ENCODE data around the gene JPH3.
"Not testable (repeated sequence)": the region's sequence is repeated elsewhere in the genome, so short reads cannot be mapped to it uniquely, and the experiment has no call there.

Gene JPH3

GRCh38 chr16:87575027-87575804 is 27.1 kb upstream of the JPH3 start:
- DNase-seq = no peak

DNA sequence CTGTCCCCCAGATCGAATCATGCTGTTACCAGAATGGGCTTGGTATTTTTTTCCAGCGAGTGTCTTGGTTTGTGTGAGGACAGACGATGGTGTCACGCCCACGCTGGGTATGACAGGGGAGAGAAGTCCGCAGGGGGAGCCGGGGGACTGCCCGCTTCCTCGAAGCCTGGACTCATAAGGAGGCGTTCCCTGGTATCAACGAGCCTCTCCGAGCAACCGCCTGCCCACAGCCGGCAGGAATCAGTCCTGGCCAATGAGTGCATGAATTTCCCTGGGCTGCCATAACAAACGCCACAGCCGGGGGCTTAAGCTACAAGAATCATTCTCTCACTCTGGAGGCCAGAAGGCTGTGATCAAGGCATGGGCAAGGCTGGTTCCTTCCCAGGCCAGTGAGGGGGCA is 26.1 kb upstream of the JPH3 start:
- no peak for DNase-seq

DNA sequence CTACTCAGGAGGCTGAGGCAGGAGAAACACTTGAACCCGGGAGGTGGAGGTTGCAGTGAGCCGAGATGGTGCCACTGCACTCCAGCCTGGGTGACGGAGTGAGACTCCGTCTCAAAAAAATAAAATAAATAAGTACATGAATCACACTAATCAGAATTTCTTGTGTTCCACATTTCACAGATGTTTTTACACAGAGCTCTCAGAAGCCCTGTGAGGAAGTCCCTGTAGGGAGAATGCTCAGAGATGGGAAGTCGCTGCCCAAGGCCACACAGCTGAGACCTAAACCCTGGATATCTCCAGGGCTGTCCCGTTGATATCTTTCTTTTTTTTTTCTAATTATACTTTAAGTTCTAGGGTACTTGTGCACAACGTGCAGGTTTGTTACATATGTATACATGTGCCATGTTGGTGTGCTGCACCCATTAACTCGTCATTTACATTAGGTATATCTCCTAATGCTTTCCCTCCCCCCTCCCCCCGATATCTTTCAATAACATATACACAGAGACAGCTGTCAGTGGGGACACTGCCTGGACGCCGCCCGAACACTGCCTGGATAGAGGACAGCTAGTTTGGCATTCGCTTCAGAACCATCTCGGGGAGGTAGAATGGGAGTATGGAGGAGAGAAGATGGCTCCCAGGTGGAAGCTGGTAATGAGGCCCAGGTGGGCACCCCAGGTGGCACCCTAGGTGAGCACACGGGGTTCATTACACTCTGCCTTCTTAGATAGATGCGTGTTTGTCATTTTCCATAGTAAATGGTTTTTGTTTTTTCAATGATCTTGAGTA is 24.0 kb upstream of the JPH3 start:
- not testable (repeated sequence) for DNase-seq

GRCh38 chr16:87579691-87580090 is 22.6 kb upstream of the JPH3 start:
- no peak for DNase-seq

GRCh38 chr16:87580855-87581261 is 21.4 kb upstream of the JPH3 start:
- DNase-seq = no peak

DNA sequence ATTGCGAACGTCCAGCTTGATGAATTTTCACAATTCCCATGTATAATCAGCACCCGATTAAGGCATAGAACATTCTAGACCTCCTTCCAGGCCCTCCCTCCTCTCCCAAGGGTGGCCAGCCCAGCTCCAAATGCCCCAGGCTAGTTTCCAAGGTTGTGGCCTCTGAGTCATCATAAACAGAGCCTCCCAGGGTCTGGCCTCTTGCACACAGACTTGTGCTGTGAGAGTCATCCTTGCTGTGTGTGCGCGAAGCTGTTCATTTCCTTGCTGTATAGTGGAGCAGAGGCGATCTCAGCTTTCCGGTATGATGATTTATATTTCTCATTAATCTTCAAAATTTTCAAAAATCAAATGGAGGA is 20.5 kb upstream of the JPH3 start:
- no peak for DNase-seq

DNA sequence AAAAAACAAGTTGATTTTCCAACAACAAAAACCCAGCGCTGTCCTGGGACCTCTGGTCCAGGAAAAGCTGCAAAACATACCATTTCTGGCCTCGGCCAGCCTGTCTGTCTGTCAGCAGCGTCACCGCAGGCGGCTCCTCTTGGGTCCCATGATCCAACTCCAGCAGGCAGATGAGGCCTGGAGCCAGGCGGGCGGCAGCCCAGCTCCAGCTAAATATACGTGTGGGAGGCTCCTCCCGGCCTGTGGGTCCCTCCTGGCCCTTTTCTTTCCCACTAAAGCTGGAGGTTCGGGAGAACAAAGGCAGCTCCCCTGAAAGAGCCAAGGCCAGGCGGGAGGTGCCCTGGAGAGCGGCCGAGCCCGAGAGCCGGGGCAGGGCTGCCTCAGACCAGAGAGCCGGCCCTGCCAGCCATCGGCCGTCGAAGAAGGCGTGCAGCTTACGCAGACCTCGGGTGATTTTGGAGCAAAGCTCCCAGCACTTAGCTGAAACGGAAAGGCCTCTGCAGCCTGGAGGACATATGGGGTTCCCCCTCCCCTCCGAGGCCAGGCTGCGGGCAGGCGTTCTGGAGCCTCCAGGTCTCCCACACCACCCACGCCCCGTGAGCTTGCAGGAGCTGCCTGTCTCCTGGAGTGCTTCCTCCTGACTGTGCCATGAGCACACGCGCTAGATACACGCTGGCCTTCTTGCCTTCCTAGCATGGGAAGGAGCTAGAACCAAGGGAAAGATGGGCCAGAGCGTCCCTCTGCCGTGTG is 19.9 kb upstream of the JPH3 start:
- DNase-seq = no peak

DNA sequence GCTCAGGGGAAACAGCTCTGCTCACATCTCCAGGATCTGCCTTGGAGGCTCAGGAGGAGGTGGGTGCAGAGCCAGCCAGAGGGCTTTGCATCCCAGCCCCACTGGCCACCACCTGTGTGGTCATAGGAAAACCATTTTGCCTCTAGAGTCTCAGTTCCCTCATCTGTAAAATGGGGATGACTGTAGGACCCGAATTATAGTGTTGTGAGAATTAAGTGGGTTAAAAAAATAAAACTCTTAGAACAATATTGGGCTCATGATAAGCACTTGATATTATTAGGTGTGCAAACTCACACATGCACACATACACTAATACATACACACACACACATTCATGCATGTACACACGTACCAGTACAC is 19.4 kb upstream of the JPH3 start:
- no peak for DNase-seq

DNA sequence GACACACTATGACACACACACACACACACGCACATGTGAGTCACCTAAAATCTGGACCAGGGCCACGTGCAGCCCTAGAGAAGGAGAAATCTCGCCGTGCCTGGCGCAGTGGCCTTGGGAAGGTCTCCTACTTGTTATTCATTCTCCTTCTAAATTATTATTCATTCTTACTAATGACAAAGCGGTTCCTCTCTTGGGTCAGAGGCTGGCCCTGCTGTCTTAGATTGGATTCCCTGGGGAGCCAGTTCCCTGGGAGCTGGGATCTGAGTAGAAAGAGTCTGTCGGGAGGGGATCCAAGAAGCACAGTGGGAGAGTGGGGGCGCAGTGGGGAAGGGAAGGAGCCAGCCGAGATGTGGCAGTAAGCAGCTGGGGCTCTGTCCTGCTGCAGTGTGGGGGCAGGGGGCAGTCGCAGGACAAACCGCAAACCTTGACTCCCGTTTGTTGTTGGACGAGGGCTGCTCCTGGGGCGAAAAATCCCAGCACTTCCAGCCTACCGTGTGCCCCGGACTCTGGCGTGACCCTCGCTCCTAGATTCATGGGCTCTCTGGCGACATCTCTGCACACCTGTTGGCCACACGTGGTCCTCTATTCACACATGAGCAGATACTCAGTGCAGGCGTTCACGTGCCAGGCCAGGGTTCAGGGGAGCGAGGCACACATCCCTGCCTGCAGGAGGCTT is 18.7 kb upstream of the JPH3 start:
- DNase-seq = no peak

- DNase-seq = no peak
Measured at GRCh38 chr16:87584271-87584670, 18.0 kb upstream of the JPH3 start.

GRCh38 chr16:87584975-87585374 is 17.3 kb upstream of the JPH3 start:
- DNase-seq = no peak

- DNase-seq = no peak
Measured at GRCh38 chr16:87585442-87586200, 16.7 kb upstream of the JPH3 start.

GRCh38 chr16:87586201-87586782 is 16.0 kb upstream of the JPH3 start:
- no peak for DNase-seq

DNA sequence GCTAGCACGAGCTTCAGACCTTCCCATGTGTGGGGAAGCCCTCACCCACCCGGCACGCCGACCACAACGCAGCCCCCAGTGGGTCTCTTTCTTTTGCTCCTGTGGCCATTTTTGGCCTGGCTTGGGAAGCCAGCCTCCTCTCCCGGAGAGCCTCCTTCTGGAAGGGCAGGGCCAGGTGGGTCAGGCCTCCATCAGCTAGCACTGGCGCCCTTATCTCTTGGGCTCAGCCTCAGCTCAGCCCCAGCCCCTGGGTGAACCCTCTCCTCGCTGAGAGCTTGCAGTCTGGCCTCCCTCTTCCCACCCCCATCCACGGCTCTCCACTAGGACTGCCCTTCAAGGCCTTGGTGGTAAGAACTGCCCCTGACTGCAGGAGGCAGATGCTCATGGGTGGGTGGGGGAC is 14.7 kb upstream of the JPH3 start:
- no peak for DNase-seq

DNA sequence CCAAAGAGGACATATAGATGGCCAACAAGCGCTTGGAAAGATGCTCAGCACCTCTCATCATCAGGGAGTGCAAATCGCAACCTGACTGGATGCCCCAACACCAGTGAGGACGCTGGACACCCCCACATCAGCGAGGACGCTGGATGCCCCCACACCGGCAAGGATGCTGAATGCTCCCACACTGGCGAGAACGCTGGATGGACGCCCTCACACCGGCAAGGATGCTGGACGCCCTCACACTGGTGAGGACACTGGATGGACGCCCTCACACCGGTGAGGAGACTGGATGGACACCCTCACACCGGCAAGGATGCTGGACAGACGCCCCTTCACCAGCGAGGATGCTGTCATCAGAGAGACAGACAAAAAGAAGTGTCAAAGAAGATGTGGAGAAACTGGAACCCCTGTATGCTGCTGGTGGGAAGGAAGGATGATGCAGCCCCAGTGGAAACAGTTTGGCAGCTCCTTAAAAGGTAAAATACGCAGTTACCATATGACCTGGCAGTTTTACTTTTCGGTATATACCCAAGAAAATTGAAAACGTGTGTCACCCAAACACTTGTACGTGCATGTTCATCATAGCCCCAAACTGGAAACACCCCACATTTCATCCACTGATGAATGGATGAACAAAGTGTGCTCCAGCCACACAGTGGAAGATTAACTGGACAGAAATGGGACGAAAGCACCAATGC is 10.1 kb upstream of the JPH3 start:
- DNase-seq = no peak

GRCh38 chr16:87593710-87594258 is 8.5 kb upstream of the JPH3 start:
- no peak for DNase-seq

DNA sequence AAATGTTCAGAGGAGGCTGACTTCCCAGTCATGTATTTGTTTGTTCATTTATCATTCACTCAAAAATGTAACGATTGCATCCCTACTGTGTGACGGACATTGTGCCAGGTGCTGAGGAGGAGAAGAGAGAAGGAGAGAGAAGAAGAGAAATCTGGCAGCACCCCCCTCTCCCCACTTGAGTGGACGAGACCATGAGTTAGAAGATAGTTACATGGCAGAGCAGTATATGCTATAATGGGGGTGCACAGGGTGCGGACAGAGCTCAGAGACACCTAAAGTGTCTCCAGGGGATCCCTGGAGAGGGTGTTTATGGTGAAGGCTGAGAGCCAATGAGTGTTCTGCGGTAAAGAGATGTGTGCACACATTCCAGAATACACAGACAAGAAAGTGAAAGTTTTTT is 6.6 kb upstream of the JPH3 start:
- DNase-seq = no peak

DNA sequence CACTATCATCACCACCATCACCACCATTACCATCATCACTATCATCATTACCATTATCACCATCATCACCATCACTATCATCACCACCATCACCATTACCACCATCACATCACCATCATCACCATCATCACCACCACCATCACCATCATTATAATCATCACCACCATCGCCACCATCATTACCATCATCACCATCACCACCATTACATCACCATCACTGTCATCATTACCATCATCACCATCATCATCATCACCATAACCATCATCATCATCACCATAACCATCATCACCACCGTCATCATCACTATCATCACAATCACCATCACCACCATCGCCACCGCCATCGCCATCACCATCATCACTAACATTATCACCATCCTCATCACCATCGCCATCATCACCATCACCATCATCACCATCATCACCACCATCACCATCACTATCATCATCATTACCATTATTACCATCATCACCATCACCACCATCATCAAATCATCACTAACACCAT is 4.9 kb upstream of the JPH3 start:
- DNase-seq = no peak

DNA sequence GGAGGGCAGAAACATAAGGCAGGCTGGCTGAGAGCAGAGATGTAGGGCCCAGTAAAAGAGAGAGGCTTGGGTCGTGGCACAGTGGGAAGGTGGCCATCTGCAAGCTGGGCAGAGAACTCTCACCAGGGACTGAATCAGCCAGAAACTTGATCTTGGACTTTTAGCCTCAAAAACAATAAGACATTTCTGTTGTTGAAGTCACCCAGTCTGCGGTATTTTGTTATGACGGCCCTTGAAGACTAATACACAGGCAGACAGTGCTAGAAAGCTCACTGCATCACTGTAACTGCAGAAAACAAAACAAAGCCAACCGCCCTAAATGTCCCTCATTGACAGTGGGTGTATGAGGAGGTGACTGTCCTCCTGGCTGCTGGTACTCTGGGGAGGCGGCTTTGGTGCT is 3.9 kb upstream of the JPH3 start:
- no peak for DNase-seq

GRCh38 chr16:87600246-87600645 is 2.1 kb upstream of the JPH3 start:
- no peak for DNase-seq

GRCh38 chr16:87601401-87601981 is 817 bp upstream of the JPH3 start:
- no peak for DNase-seq

Measured in DMS153 (cell line).